Measurements from ENCODE around the gene RNF123. TPM values are rescaled to one million over a fixed set of nuclear protein-coding genes. Genes with fewer than 3 reads are reported as not detected.

RNF123 gene
- total and polyA plus RNA-seq, 2 donors (not counting 3 experiments of a cell fraction or from before 2014, with no cell fraction given) = 43.4 to 59.3 TPM

DNA sequence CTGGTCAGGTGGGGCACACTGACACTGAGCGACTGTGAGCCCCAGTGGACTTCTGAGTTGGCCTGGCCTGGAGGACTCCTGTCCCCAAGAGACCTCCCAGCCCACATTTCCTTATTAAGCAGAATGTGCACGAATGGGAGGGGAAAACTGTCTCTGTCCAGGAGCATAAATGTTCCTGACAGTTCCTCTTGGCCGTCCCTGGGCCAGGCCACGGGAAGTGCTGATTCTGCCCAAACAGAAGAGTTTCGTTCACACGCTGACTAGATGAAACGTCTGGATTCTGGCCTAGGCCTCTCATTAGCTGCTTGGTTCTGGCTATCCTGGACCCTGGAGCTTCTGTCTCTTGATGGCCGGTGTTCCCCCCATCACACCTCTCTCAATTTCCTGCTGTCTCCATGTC is 44.7 kb upstream of the RNF123 start:
- ChIA-PET CTCF (no interaction called here), POLR2A (no interaction called here)
- Histone ChIP-seq H3K27me3 (ENCODE audit: control insufficient read depth in 2 of 2, insufficient read depth in 2 of 2, low read length in 2 of 2) (no peaks in the 10 kb centered on the region), H3K9me3 (replicated peaks; ENCODE audit: control insufficient read depth, insufficient read depth, low read length) (no peaks in the 10 kb centered on the region), H3K4me3 (replicated peaks in 1 of 3; ENCODE audit: insufficient read depth in 1 of 3, low read depth in 1 of 3, low read length in 3 of 3) (no peak overlapping the region), H3K9me1 (replicated peaks; ENCODE audit: control insufficient read depth, extremely low read depth, insufficient read depth, low read length) (no peaks in the 10 kb centered on the region), H3K79me2 (ENCODE audit: control insufficient read depth, insufficient read depth, low read length) (no peaks in the 10 kb centered on the region), H3K36me3 (ENCODE audit: control insufficient read depth in 2 of 2, extremely low read depth in 1 of 2, insufficient read depth in 2 of 2, low read length in 2 of 2) (no peaks in the 10 kb centered on the region), H3K9ac (replicated peaks; ENCODE audit: extremely low read depth, insufficient read depth, low read length) (no peak overlapping the region), H4K20me1 (replicated peaks; ENCODE audit: control insufficient read depth, extremely low read depth, insufficient read depth, low read length) (no peaks in the 10 kb centered on the region), H3K4me2 (ENCODE audit: insufficient read depth, low read length) (no peak overlapping the region), H3K27ac (ENCODE audit: insufficient read depth, low read depth, low read length) (no peak overlapping the region), H3K4me1 (ENCODE audit: control insufficient read depth, extremely low read depth, insufficient read depth, low read length) (no peaks in the 10 kb centered on the region), H2AFZ (ENCODE audit: low read depth, low read length) (no peak overlapping the region)
- TF ChIP-seq, protein P1, sequence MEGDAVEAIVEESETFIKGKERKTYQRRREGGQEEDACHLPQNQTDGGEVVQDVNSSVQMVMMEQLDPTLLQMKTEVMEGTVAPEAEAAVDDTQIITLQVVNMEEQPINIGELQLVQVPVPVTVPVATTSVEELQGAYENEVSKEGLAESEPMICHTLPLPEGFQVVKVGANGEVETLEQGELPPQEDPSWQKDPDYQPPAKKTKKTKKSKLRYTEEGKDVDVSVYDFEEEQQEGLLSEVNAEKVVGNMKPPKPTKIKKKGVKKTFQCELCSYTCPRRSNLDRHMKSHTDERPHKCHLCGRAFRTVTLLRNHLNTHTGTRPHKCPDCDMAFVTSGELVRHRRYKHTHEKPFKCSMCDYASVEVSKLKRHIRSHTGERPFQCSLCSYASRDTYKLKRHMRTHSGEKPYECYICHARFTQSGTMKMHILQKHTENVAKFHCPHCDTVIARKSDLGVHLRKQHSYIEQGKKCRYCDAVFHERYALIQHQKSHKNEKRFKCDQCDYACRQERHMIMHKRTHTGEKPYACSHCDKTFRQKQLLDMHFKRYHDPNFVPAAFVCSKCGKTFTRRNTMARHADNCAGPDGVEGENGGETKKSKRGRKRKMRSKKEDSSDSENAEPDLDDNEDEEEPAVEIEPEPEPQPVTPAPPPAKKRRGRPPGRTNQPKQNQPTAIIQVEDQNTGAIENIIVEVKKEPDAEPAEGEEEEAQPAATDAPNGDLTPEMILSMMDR (IDR thresholded peaks at IDR 0.05; ENCODE audit: extremely low read depth in 1 of 2, insufficient read depth in 1 of 2, low read depth in 1 of 2, low read length in 2 of 2) = no peak
- TF ChIP-seq EZH2 (IDR thresholded peaks at IDR 0.05; ENCODE audit: borderline replicate concordance, low read depth, low read length, severe bottlenecking) = no peak
- no peak for TF ChIP-seq FOS (IDR thresholded peaks at IDR 0.05; ENCODE audit: borderline replicate concordance, insufficient read depth, low read length)
- TF ChIP-seq JUN (IDR thresholded peaks at IDR 0.05; ENCODE audit: borderline replicate concordance, insufficient read depth, insufficient read length, low read depth) = no peak
- no peak for TF ChIP-seq POLR2AphosphoS5 (IDR thresholded peaks at IDR 0.05; ENCODE audit: insufficient read depth, low read depth, low read length)
- no peak for TF ChIP-seq MAX (IDR thresholded peaks at IDR 0.05; ENCODE audit: insufficient read depth, insufficient read length)
- no peak for TF ChIP-seq MYC (IDR thresholded peaks at IDR 0.05; ENCODE audit: low read depth, low read length)
- no peak for TF ChIP-seq POLR2A (IDR thresholded peaks at IDR 0.05; ENCODE audit: low read depth, low read length)
- TF ChIP-seq GATA2 (IDR thresholded peaks at IDR 0.05; ENCODE audit: insufficient read depth, insufficient read length, low read depth, low read length) = no peak
- dilution Hi-C loops (cut with MboI; ENCODE audit: extremely low pct_ligation_motif_present, low sequenced_read_pairs) = no loop called here
- DNase-seq (ENCODE audit: low read depth, low spot score) (no peak), FAIRE-seq (no peak)
- intact Hi-C loops (cut with micrococcal nuclease) = no loop called here
- no TSS peak for BruUV-seq (replicated peaks)
